HG03097 (cell line): ENCODE results near the gene STAM2.
"Not testable (repeated sequence)": the region's sequence is repeated elsewhere in the genome, so short reads cannot be mapped to it uniquely, and the experiment has no call there.

Experiments used
- ATAC-seq: cut with Tn5 transposase; IDR thresholded peaks from one replicate; pipeline ENCODE4 v1.9.1; 2021; ENCODE audit not compliant: unreplicated experiment, low FRiP score

STAM2 gene

GRCh38 chr2:152173831-152174230 lies 1.7 kb downstream of the STAM2 start:
- ATAC-seq: no peak

GRCh38 chr2:152172201-152172785 lies 3.3 kb downstream of the STAM2 start:
- ATAC-seq: not testable (repeated sequence)

DNA sequence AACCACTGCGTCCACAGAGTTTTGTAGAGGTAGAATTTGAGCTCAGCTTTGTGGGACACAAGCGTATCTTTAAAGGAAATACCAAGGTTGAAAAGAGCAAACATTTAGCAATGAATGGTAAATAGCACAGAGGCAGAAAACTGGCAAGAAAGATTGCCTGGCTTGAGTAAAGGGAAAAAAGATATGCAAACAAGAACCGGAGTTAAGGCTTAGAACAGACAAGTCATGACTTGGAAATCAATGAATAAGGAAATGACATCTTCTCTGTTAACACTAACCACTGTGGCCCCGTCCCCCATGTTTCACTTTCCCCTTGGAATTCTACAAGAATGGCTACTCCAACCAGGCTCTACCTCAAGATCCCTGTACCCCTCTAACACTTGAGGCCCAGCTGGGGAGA lies 3.8 kb downstream of the STAM2 start:
- ATAC-seq: no peak

- not testable (repeated sequence) for ATAC-seq
Measured at GRCh38 chr2:152169158-152169557, 6.4 kb downstream of the STAM2 start.

DNA sequence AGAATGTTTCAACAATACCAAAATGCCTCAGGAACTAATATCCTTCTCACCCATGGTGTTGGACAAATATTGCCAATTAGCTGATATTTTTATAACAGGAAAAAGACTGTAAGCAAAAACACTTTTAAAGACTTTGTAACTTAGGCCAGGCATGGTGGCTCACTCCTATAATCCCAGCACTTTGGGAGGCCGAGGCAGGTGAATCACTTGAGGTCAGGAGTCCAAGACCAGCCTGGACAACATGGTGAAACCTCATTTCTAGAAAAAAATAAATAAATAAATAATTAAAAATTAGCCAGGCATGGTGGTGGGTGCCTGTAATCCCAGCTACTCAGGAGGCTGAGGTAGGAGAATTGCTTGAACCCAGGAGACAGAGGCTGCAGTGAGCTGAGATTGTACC lies 8.1 kb downstream of the STAM2 start:
- ATAC-seq: not testable (repeated sequence)

DNA sequence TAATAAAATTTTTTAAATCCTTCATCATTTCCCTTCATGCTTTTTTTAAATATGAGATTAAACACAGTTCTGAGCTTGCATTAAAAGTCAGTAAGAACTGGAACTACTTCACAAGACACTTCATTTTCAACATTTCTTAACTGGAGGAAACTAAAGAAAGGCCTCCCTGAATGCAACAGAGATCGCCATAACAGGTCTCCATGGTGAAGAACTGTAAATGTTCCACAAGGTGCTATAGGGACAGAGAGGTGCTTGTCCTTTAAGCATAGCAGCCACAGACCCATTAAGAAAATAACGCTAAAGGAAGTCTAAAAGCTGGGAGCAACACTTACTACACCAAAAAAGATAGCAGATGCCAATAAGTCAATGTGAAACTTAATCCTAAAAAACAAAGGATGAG lies 8.5 kb downstream of the STAM2 start:
- no peak for ATAC-seq

- ATAC-seq: peak; percentile 49
Measured at GRCh38 chr2:152166633-152167032, 8.9 kb downstream of the STAM2 start.

GRCh38 chr2:152165780-152166179 lies 9.8 kb downstream of the STAM2 start:
- ATAC-seq: no peak

DNA sequence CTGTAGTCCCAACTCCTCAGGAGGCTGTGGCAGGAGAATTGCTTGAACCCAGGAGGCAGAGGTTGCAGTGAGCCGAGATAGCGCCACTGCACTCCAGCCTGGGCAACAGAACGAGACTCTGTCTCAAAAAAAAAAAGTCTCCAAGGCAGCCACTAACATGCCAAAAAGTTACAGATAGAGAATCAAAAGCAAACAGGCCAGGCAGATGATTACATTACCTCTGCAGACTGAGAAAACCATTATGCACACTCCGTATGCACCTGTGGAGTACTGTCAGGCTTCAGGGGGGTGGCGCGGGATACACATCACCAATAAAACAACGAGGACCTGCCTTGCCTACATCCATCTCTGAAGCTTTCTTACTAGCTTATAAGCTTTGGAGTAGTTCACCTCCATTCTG lies 10.3 kb downstream of the STAM2 start:
- ATAC-seq: no peak

DNA sequence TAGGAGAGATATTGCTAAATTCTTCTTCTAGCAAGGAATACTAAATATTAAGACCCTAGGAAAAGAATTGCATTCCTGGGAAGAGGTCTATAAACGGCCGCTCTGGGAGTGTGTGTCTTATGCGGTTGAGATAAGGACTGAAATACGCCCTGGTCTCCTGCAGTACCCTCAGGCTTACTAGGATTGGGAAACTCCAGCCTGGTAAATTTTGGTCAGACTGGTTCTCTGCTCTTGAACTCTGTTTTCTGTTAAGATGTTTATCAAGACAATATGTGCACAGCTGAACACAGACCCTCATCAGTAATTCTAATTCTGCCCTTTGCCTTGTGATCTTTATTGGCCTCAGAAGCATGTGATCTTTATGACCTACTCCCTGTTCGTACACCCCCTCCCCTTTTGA lies 11.9 kb downstream of the STAM2 start:
- ATAC-seq: not testable (repeated sequence)

DNA sequence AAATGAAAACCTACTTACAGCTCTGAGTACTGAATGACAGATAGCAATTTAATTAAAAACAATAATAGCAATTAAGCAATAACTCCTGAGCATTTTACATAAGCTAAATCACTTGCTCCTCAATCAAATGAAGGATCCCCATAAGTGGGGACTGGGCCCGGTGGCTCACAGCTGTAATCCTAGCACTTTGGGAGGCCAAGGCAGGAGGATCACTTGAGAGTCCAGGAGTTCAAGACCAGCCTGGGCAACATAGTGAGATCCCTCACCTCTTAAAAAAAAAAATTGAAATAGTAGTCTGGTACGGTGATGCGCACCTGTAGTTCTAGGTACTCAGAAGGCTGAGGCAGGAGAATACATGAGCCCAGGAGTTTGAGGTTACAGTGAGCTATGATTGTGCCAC lies 13.4 kb downstream of the STAM2 start:
- ATAC-seq: no peak

DNA sequence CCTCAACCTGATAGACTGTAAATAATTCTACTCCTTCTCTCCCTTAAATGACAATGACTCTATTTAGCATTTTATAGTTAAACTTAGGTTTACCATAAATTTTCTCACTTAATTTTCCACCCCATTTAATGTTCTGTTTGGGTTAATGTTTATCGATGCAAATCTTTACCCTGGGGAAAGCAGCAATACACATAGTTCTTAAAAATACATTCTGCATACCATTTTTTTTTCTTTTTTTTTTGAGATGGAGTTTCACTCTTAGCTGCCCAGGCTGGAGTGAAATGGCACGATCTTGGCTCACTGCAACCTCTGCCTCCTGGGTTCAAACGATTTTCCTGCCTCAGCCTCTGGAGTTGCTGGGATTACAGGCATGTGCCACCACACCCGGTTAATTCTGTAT lies 14.0 kb downstream of the STAM2 start:
- no peak for ATAC-seq

GRCh38 chr2:152160378-152160777 lies 15.2 kb downstream of the STAM2 start:
- ATAC-seq: not testable (repeated sequence)

GRCh38 chr2:152157253-152157652 lies 18.3 kb downstream of the STAM2 start:
- ATAC-seq: no peak

DNA sequence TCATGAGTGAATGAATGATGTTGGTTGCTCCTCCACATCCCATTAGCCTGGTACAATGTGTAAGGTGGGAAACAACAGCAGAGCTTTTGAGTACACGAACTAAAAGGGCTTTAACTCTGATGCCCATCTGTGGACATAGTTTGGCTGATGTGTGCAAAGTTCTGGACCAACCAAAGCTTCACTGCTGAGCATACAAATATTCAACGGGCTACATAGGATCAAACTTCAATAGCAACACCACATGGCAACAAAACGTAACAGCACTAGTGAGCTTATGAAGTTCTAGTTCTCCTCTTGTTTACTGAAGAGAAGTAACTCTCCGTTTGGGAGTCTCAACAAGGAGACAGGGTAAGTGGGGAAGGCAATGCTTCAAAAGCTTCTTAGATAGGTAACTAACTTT lies 20.4 kb downstream of the STAM2 start:
- no peak for ATAC-seq

- no peak for ATAC-seq
Measured at GRCh38 chr2:152154462-152154861, 21.1 kb downstream of the STAM2 start.

DNA sequence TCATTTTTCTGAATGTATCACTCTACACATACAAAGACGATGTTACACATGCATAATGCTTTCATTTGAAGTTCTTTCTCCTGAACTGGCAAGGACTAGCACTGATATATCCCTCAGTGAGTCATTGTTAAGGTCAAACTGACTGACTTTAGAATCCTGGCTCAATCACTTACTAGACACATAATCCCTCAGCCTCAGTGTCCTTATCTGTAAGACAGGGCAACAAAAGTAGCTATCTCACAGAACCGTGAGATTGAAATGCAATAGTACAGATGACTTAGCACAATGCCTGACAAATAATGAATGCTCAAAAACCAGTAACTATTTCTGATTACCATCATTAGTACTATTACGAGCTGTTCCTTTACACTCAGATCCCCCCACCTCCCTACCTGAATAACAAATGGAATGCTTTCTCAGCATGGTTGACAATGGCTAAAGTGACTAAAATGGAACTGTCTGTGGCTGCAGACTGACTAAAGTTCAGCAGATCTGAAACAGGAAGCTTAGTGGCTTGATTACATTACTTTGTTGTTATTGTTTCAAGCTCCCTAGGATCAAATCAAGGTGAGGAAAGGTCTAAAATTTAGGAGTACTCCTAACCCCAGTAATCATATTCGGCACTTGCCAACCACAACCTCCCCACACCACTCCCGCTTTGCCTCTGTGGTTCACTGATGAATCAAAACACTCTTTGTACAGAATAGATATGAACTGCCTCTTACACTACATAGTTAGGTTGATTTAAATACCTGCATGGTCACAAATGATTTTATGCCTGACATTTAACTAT lies 40.9 kb downstream of the STAM2 start:
- peak; percentile 51 for ATAC-seq

DNA sequence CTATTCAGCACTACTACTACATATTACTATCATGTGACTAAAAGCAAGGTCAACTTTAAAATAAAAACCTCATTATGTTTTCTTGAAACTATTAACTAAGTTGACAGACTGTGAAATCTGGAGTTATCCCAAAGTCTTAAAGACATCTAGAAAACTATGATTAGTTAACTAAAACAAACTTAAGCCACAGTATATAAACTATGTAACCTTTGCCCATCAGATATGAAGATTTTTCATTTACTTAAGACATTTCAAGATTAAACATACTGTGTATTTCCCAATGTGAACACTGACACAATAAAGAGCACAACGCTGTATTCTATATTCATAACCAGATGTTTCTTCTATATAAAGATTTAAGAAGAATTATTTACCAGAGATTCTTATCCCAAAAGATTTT lies 43.3 kb downstream of the STAM2 start:
- no peak for ATAC-seq

DNA sequence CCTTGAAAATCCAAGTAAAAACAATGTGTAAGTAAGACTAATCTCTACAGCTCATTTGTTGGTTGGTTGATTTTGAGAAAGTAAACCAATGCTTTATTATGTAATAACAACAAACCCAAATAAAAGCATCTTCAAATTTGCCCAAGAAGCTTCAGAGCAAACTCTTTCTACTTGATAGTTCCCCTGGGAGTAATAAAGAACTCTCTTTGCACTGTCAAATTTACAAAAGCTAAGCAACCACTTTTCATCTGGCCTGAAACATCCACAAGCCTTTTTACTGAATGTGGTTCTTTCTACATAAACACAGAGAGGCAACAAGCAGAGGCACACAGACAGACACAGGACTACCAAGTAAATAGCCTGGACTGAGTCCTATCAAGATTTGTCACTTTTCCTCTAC lies 47.9 kb downstream of the STAM2 start:
- ATAC-seq: no peak

GRCh38 chr2:152126664-152127063 lies 48.9 kb downstream of the STAM2 start:
- no peak for ATAC-seq

DNA sequence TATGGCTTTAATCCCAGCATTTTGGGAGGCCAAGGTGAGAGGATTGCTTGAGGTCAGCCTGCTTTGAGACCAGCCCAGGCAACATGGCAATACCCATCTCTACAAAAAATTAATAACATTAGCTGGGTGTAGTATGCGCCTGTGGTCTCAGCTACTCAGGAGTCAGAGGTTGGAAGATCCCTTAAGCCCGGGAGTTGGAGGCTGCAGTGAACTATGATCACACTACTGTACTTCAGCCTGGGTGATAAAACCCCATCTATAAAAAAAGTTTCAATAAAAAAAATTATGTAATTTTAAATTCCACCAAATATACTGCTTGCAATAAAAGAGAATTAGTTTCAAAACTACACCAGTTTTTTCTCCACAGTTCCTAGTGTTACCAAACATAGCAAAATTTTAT lies 53.4 kb downstream of the STAM2 start:
- ATAC-seq: no peak

DNA sequence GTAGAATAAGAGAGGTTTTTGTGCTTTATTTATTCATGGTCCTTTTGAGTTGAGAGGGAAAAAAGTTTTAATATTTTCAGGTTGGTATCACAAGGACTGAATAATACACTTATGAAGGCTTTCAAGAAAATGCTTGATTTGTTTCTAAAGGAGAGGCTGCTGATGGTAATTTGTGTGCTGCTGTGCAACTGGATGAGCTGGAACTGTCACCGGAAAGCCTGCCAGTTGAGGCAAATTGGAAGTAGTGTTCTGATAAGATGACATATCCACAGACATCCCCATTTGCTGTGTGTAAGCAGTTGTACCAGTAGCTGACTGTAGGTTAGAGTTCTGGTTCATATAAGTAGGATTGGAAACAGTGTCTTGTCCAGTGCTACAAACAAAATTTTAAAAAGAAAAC lies 55.1 kb downstream of the STAM2 start:
- ATAC-seq: no peak
